Measurements from ENCODE around the gene UPP2.
A peak's percentile ranks its signal among the peaks of the same experiment; 100 is the strongest.

Gene UPP2

GRCh38 chr2:158112992-158113391 is 11.3 kb downstream of the UPP2 start:
- no peak for DNase-seq

- DNase-seq, result peak; percentile 17
These were observed 12.1 kb downstream of the UPP2 start for GRCh38 chr2:158113741-158114295.

DNA sequence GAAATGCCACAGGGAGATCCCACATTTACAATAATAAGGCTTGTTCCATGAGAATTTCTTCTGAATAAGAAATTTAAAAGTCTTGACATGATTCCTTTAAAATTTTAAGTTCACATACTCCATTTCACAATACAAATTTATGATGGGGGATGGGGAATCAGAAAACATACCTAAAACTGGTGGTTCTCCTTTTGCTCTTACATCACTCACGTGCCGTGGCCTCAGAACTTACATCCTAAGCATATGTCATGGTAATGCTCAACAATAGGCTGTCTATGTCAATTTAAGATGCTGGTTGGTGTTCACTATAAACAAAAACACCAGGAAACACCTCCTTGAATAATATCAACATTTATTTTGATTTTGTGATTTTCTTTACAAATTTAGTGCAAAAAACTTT is 12.8 kb downstream of the UPP2 start:
- no peak for DNase-seq

- peak; percentile 80 for DNase-seq
These were observed 13.6 kb downstream of the UPP2 start for GRCh38 chr2:158115202-158115767.

DNA sequence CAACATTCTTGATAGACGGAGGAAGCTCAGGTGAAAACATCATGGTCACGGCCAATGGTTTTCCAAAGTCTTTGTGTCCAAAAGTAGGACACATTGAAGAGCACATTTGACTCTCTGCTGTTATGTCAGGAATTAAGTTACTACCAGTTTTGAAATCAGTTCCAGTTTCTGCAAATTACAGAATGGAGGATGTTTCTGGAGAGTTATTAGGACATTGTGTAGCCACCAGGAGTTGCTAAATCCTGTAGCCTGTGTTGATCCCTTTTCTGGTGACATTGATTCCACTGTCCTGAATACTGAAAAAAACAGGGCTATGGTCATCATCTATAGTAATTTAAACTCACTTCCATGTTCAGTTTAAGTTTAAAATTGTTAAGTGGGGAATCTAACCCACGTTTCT is 15.3 kb downstream of the UPP2 start:
- no peak for DNase-seq

GRCh38 chr2:158120102-158120501 is 18.4 kb downstream of the UPP2 start:
- DNase-seq, result peak; percentile 16

- DNase-seq, result peak; percentile 48
These were observed 19.3 kb downstream of the UPP2 start for GRCh38 chr2:158120664-158121641.

GRCh38 chr2:158124896-158125295 is 23.2 kb downstream of the UPP2 start:
- DNase-seq, result no peak

GRCh38 chr2:158125756-158126498 is 24.3 kb downstream of the UPP2 start:
- DNase-seq, result no peak

- DNase-seq, result peak; percentile 28
These were observed 25.7 kb downstream of the UPP2 start for GRCh38 chr2:158127380-158127804.

GRCh38 chr2:158128168-158128973 is 26.7 kb downstream of the UPP2 start:
- peak; percentile 42 for DNase-seq

DNA sequence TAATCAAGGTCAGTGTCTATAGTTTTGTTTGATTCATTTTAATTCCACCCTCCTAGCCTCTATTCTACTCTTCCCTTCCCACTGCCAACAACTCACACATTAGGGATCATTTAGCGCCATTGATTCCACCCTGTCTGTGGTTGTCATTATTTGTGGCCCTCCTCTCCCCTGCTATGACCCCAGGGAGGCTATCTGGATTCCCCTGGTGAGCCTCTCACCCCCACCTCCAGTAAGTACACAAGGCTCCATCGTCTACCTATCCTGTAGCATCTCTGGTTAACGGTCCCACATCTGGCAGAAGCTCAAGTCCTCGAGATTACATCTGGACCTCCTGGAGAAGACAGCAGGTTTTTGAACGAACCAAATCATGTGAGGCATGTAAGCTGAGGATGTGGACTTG is 27.4 kb downstream of the UPP2 start:
- peak; percentile 6 for DNase-seq

GRCh38 chr2:158130832-158131473 is 29.3 kb downstream of the UPP2 start:
- peak; percentile 45 for DNase-seq

GRCh38 chr2:158131483-158131912 is 29.8 kb downstream of the UPP2 start:
- DNase-seq, result peak; percentile 65

GRCh38 chr2:158131919-158132566 is 30.4 kb downstream of the UPP2 start:
- DNase-seq, result no peak

DNA sequence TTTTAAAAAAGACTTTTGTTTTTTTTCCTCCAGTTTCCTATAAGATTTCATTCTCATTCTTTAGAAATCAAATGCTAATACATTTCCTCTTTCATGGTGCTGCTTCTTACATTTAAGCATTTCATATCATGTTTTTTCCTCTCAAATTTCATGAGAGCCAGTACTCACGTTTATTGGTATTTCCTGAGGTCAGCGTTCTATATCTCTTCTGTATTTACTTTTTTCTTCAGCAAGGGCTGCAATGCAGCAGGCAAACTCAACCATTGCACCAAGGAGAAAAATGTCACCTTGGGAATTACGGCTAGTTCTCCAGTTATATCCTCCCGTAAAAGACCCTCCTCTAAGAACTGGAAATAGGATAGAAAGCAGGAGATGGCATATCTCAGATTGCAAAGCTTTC is 32.4 kb downstream of the UPP2 start:
- DNase-seq, result no peak

- DNase-seq, result no peak
These were observed 33.0 kb downstream of the UPP2 start for GRCh38 chr2:158134655-158135054.

DNA sequence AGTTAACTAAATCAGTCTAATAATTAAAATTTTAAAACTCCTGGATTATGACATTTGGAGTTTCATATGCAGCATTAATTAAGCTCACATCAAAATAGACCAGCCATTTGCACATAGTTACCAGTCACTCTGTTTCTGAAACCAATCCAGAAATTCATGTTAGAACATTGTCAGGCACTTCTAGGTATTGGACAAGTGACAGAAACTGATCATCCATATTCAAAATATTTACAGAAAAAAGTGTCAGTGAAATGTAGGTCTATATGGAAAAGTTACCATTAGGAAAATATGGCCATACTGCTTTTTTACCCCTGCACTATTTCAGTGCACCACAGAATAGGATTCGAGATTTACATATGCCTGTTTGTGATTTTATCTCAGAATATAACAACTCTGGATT is 33.4 kb downstream of the UPP2 start:
- no peak for DNase-seq

- no peak for DNase-seq
These were observed 36.6 kb downstream of the UPP2 start for GRCh38 chr2:158138255-158138654.

DNA sequence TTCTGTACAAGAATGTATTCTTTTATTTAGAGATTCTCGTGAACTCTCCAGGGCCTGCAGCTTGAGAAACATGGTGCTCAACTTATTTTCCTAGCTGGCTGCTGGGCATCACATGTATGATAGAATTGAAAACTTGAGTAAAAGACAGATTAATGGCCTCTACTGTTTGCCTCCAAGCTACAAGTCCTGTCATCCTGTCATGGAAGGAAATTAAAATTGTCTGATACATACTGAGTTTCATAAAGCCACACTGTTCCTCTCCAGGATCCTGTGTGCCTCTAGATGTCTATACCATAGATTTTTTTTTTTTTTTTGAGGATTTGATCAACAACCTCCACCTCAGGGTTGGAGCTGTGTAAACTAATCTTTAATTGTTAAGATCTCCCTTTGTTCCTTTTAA is 38.5 kb downstream of the UPP2 start:
- DNase-seq, result peak; percentile 7

GRCh38 chr2:158142165-158142564 is 40.5 kb downstream of the UPP2 start:
- no peak for DNase-seq
